HEK293 (cell line): ENCODE results near the gene THEM4.

ENCODE experiments used
- CTCF ChIA-PET: fragments of 350-600 bp; formaldehyde crosslinking; extraction: SDS; loops from one replicate; lab custom pipeline; 2021; ENCODE audit warnings: antibody characterized with exemption; lab: Yijun Ruan, JAX
- POLR2A ChIA-PET: fragments of 300-600 bp; formaldehyde crosslinking; extraction: SDS; loops from one replicate; lab custom pipeline; 2020; ENCODE audit warnings: antibody characterized with exemption, inconsistent platforms; lab: Yijun Ruan, JAX
- H3K27ac ChIP-seq: fragments of 200-500 bp; sonication (Bioruptor generic); 2 replicates; pipeline ENCODE4 v1.5.1; 2014; ENCODE audit warnings: low read depth, low read length, control low read depth, inconsistent platforms; ENCODE audit errors: extremely low read depth
- H3K36me3 ChIP-seq, 2 experiments: fragments of 200-500 bp in 1 of 2; sonication (Bioruptor generic) in 1 of 2; 1 replicate in 1 of 2; 2 replicates in 1 of 2; pipeline ENCODE4 v1.5.1; 2014 to 2017; ENCODE audit warnings: inconsistent platforms in 2 of 2, low read length in 2 of 2; ENCODE audit not compliant: control insufficient read depth in 2 of 2, insufficient read depth in 1 of 2
- H3K4me1 ChIP-seq: fragments of 200-500 bp; sonication (Bioruptor generic); 2 replicates; pipeline ENCODE4 v1.5.1; 2014; ENCODE audit warnings: mild to moderate bottlenecking, low read length, inconsistent platforms; ENCODE audit not compliant: control insufficient read depth, insufficient read depth
- H3K4me3 ChIP-seq: 2 replicates; pipeline ENCODE4 v1.5.1; 2011; ENCODE audit warnings: low read depth, mild to moderate bottlenecking, control low read depth, low read length, moderate library complexity
- H3K9me3 ChIP-seq: fragments of 200-500 bp; sonication (Bioruptor generic); 2 replicates; pipeline ENCODE4 v1.5.1; 2014; ENCODE audit warnings: low read depth, low read length, inconsistent platforms; ENCODE audit not compliant: control insufficient read depth, insufficient read depth
- GLIS1 ChIP-seq: fragments of 450-650 bp; formaldehyde crosslinking; IDR thresholded peaks from 2 replicates; pipeline ENCODE4 v1.5.1; 2016; ENCODE audit warnings: missing biosample characterization, missing genetic modification characterization
- OSR2 ChIP-seq: fragments of 450-650 bp; formaldehyde crosslinking; IDR thresholded peaks from 2 replicates; pipeline ENCODE4 v1.5.1; 2016; ENCODE audit warnings: missing biosample characterization, missing genetic modification characterization
- SALL2 ChIP-seq: fragments of 450-650 bp; formaldehyde crosslinking; IDR thresholded peaks from 2 replicates; pipeline ENCODE4 v1.5.0; 2017; ENCODE audit warnings: missing biosample characterization, mild to moderate bottlenecking, missing genetic modification characterization, borderline replicate concordance
- SCRT2 ChIP-seq: fragments of 450-650 bp; formaldehyde crosslinking; IDR thresholded peaks from 2 replicates; pipeline ENCODE4 v1.5.1; 2016; ENCODE audit warnings: missing biosample characterization, missing genetic modification characterization
- ZIC2 ChIP-seq: fragments of 450-650 bp; formaldehyde crosslinking; IDR thresholded peaks from 2 replicates; pipeline ENCODE4 v1.5.1; 2016; ENCODE audit warnings: missing biosample characterization, missing genetic modification characterization
- ZNF112 ChIP-seq: fragments of 450-650 bp; formaldehyde crosslinking; IDR thresholded peaks from 2 replicates; pipeline ENCODE4 v1.5.0; 2017; ENCODE audit warnings: missing biosample characterization, missing genetic modification characterization
- ZNF121 ChIP-seq: fragments of 450-650 bp; formaldehyde crosslinking; IDR thresholded peaks from 2 replicates; pipeline ENCODE4 v1.5.1; 2016; ENCODE audit warnings: missing biosample characterization, missing genetic modification characterization
- ZNF155 ChIP-seq: fragments of 450-650 bp; formaldehyde crosslinking; IDR thresholded peaks from 2 replicates; pipeline ENCODE4 v1.5.1; 2016; ENCODE audit warnings: missing biosample characterization, missing genetic modification characterization
- ZNF174 ChIP-seq: fragments of 450-650 bp; formaldehyde crosslinking; IDR thresholded peaks from 2 replicates; pipeline ENCODE4 v1.5.0; 2017; ENCODE audit warnings: missing biosample characterization, mild to moderate bottlenecking, missing genetic modification characterization
- ZNF335 ChIP-seq: fragments of 450-650 bp; formaldehyde crosslinking; conservative IDR thresholded peaks from 2 replicates; pipeline ENCODE4 v1.5.1; 2016; ENCODE audit warnings: missing biosample characterization, missing genetic modification characterization
- ZNF350 ChIP-seq: fragments of 450-650 bp; formaldehyde crosslinking; IDR thresholded peaks from 2 replicates; pipeline ENCODE4 v1.5.0; 2017; ENCODE audit warnings: missing biosample characterization, mild to moderate bottlenecking, missing genetic modification characterization
- ZNF366 ChIP-seq: fragments of 450-650 bp; formaldehyde crosslinking; conservative IDR thresholded peaks from 2 replicates; pipeline ENCODE4 v1.5.1; 2016; ENCODE audit warnings: missing biosample characterization, missing genetic modification characterization
- ZNF37A ChIP-seq: fragments of 450-650 bp; IDR thresholded peaks from 2 replicates; pipeline ENCODE4 v1.5.1; 2018; ENCODE audit warnings: missing biosample characterization, missing genetic modification characterization
- ZNF423 ChIP-seq: fragments of 450-650 bp; formaldehyde crosslinking; IDR thresholded peaks from 2 replicates; pipeline ENCODE4 v1.5.1; 2016; ENCODE audit warnings: missing biosample characterization, missing genetic modification characterization
- ZNF514 ChIP-seq: fragments of 450-650 bp; formaldehyde crosslinking; IDR thresholded peaks from 2 replicates; pipeline ENCODE4 v1.5.1; 2016; ENCODE audit warnings: missing biosample characterization, missing genetic modification characterization
- ZNF660 ChIP-seq: fragments of 450-650 bp; IDR thresholded peaks from 2 replicates; pipeline ENCODE4 v1.5.1; 2018; ENCODE audit warnings: missing biosample characterization, mild to moderate bottlenecking, missing genetic modification characterization
- ZNF785 ChIP-seq: fragments of 450-650 bp; formaldehyde crosslinking; IDR thresholded peaks from 2 replicates; pipeline ENCODE4 v1.5.1; 2016; ENCODE audit warnings: missing biosample characterization, missing genetic modification characterization
- ZNF791 ChIP-seq: fragments of 450-650 bp; formaldehyde crosslinking; IDR thresholded peaks from 2 replicates; pipeline ENCODE4 v1.5.1; 2016; ENCODE audit warnings: missing biosample characterization, missing genetic modification characterization
- ZNF792 ChIP-seq: fragments of 450-650 bp; formaldehyde crosslinking; IDR thresholded peaks from 2 replicates; pipeline ENCODE4 v1.5.1; 2016; ENCODE audit warnings: missing biosample characterization, missing genetic modification characterization
- TF ChIP-seq, protein P1 (sequence below): fragments of 450-650 bp; formaldehyde crosslinking; IDR thresholded peaks from 2 replicates; pipeline ENCODE4 v1.5.1; 2016; ENCODE audit warnings: missing biosample characterization, missing genetic modification characterization, borderline replicate concordance
- TF ChIP-seq, protein P2 (sequence below): fragments of 450-650 bp; formaldehyde crosslinking; IDR thresholded peaks from 2 replicates; pipeline ENCODE4 v1.5.1; 2016; ENCODE audit warnings: missing biosample characterization, missing genetic modification characterization
- TF ChIP-seq, protein P3 (sequence below): fragments of 450-650 bp; formaldehyde crosslinking; IDR thresholded peaks from 2 replicates; pipeline ENCODE4; 2016; ENCODE audit warnings: missing biosample characterization, missing genetic modification characterization
- TF ChIP-seq, protein P4 (sequence below): fragments of 450-650 bp; formaldehyde crosslinking; IDR thresholded peaks from 2 replicates; pipeline ENCODE4 v1.5.1; 2017; ENCODE audit warnings: missing biosample characterization, missing genetic modification characterization
- TF ChIP-seq, protein P5 (sequence below): fragments of 450-650 bp; formaldehyde crosslinking; IDR thresholded peaks from 2 replicates; pipeline ENCODE4 v1.5.0; 2017; ENCODE audit warnings: missing biosample characterization, missing genetic modification characterization, borderline replicate concordance
- TF ChIP-seq, protein P6 (sequence below): fragments of 450-650 bp; formaldehyde crosslinking; IDR thresholded peaks from 2 replicates; pipeline ENCODE4 v1.5.1; 2016; ENCODE audit warnings: missing biosample characterization, missing genetic modification characterization

Gene THEM4

DNA sequence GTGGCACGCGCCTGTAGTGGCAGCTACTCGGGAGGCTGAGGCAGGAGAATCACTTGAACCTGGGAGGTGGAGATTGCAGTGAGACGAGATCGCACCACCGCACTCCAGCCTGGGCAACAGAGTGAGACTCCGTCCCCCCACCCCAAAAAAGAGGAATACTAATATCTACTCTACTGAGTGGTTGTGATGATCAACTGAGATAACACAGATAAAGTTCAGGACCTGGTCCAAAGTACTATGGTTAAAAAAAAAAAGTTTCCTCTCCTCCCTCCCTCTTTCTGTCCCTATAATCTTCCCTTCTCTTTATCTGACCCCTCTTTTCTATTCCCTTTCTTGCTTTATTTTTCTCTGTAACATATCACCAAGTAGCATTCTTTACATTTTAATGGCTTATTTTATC lies 73.7 kb downstream of the THEM4 start (continued):
- TF ChIP-seq, protein P1, sequence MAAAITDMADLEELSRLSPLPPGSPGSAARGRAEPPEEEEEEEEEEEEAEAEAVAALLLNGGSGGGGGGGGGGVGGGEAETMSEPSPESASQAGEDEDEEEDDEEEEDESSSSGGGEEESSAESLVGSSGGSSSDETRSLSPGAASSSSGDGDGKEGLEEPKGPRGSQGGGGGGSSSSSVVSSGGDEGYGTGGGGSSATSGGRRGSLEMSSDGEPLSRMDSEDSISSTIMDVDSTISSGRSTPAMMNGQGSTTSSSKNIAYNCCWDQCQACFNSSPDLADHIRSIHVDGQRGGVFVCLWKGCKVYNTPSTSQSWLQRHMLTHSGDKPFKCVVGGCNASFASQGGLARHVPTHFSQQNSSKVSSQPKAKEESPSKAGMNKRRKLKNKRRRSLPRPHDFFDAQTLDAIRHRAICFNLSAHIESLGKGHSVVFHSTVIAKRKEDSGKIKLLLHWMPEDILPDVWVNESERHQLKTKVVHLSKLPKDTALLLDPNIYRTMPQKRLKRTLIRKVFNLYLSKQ (tag by site-specific recombination), result no peak
- TF ChIP-seq ZNF792 (tag by site-specific recombination) (no peak), ZNF660 (tag by site-specific recombination) (no peak), ZNF174 (tag by site-specific recombination) (no peak), ZNF423 (tag by site-specific recombination) (no peak)
- TF ChIP-seq, protein P2, sequence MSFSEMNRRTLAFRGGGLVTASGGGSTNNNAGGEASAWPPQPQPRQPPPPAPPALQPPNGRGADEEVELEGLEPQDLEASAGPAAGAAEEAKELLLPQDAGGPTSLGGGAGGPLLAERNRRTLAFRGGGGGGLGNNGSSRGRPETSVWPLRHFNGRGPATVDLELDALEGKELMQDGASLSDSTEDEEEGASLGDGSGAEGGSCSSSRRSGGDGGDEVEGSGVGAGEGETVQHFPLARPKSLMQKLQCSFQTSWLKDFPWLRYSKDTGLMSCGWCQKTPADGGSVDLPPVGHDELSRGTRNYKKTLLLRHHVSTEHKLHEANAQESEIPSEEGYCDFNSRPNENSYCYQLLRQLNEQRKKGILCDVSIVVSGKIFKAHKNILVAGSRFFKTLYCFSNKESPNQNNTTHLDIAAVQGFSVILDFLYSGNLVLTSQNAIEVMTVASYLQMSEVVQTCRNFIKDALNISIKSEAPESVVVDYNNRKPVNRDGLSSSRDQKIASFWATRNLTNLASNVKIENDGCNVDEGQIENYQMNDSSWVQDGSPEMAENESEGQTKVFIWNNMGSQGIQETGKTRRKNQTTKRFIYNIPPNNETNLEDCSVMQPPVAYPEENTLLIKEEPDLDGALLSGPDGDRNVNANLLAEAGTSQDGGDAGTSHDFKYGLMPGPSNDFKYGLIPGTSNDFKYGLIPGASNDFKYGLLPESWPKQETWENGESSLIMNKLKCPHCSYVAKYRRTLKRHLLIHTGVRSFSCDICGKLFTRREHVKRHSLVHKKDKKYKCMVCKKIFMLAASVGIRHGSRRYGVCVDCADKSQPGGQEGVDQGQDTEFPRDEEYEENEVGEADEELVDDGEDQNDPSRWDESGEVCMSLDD, result no peak

DNA sequence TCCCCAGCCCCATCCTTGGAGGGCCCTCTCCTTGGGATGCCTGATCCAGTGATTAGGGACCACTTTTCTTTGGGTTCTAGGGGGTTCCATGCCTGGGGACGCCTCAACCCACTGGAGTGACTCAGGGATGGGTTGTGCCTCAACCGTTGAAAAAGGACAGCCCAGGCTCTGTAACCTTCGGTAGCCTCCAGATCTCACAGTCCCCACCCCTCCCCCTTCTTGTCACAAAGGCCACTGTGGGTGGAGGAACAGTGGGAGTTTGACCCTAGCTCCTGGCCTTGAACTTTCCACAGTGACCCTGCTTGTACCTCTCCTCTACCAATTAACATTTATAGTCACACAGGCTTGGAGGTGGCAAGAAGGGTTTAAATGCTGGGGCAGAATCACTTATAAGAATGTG lies 75.1 kb downstream of the THEM4 start:
- TF ChIP-seq ZIC2 (tag by site-specific recombination) (no peak), ZNF350 (tag by site-specific recombination) (no peak), ZNF514 (tag by site-specific recombination) (no peak), ZNF335 (no peak), SALL2 (tag by site-specific recombination) (no peak), ZNF791 (tag by site-specific recombination) (no peak), SCRT2 (no peak), GLIS1 (tag by site-specific recombination) (no peak), ZNF423 (tag by site-specific recombination) (no peak), OSR2 (tag by site-specific recombination) (no peak), ZNF155 (tag by site-specific recombination) (no peak), ZNF121 (no peak), ZNF366 (no peak), ZNF112 (no peak), ZNF37A (tag by site-specific recombination) (no peak), ZNF785 (tag by site-specific recombination) (no peak)
- TF ChIP-seq, protein P3, sequence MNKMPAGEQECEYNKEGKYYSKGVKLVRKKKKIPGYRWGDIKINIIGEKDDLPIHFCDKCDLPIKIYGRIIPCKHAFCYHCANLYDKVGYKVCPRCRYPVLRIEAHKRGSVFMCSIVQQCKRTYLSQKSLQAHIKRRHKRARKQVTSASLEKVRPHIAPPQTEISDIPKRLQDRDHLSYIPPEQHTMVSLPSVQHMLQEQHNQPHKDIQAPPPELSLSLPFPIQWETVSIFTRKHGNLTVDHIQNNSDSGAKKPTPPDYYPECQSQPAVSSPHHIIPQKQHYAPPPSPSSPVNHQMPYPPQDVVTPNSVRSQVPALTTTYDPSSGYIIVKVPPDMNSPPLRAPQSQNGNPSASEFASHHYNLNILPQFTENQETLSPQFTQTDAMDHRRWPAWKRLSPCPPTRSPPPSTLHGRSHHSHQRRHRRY (tag by site-specific recombination), result no peak
- TF ChIP-seq, protein P4, sequence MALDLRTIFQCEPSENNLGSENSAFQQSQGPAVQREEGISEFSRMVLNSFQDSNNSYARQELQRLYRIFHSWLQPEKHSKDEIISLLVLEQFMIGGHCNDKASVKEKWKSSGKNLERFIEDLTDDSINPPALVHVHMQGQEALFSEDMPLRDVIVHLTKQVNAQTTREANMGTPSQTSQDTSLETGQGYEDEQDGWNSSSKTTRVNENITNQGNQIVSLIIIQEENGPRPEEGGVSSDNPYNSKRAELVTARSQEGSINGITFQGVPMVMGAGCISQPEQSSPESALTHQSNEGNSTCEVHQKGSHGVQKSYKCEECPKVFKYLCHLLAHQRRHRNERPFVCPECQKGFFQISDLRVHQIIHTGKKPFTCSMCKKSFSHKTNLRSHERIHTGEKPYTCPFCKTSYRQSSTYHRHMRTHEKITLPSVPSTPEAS (tag by site-specific recombination), result no peak
- TF ChIP-seq, protein P5, sequence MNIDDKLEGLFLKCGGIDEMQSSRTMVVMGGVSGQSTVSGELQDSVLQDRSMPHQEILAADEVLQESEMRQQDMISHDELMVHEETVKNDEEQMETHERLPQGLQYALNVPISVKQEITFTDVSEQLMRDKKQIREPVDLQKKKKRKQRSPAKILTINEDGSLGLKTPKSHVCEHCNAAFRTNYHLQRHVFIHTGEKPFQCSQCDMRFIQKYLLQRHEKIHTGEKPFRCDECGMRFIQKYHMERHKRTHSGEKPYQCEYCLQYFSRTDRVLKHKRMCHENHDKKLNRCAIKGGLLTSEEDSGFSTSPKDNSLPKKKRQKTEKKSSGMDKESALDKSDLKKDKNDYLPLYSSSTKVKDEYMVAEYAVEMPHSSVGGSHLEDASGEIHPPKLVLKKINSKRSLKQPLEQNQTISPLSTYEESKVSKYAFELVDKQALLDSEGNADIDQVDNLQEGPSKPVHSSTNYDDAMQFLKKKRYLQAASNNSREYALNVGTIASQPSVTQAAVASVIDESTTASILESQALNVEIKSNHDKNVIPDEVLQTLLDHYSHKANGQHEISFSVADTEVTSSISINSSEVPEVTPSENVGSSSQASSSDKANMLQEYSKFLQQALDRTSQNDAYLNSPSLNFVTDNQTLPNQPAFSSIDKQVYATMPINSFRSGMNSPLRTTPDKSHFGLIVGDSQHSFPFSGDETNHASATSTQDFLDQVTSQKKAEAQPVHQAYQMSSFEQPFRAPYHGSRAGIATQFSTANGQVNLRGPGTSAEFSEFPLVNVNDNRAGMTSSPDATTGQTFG, result no peak
- TF ChIP-seq, protein P6, sequence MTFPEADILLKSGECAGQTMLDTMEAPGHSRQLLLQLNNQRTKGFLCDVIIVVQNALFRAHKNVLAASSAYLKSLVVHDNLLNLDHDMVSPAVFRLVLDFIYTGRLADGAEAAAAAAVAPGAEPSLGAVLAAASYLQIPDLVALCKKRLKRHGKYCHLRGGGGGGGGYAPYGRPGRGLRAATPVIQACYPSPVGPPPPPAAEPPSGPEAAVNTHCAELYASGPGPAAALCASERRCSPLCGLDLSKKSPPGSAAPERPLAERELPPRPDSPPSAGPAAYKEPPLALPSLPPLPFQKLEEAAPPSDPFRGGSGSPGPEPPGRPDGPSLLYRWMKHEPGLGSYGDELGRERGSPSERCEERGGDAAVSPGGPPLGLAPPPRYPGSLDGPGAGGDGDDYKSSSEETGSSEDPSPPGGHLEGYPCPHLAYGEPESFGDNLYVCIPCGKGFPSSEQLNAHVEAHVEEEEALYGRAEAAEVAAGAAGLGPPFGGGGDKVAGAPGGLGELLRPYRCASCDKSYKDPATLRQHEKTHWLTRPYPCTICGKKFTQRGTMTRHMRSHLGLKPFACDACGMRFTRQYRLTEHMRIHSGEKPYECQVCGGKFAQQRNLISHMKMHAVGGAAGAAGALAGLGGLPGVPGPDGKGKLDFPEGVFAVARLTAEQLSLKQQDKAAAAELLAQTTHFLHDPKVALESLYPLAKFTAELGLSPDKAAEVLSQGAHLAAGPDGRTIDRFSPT (tag by site-specific recombination), result no peak
- Histone ChIP-seq H3K36me3 (no peaks in the 10 kb centered on the region), H3K9me3 (no peaks in the 10 kb centered on the region), H3K4me1 (peaks cover 2% of the 10 kb centered on the region), H3K4me3 (no peak overlapping the region), H3K27ac (no peak overlapping the region)
- ChIA-PET CTCF (interaction anchor here (0.6 to 1.0 kb wide), 4 partner anchors 241 to 526 kb away, joined by 3 to 8 read pairs (median 3); no protein-coding TSS in a partner anchor), POLR2A (no interaction called here)
